GM19438 (cell line): ENCODE measurements around the gene PSMC3.

Experiments
- ATAC-seq: cut with Tn5 transposase; IDR thresholded peaks from one replicate; pipeline ENCODE4 v1.9.1; 2021; ENCODE audit warnings: low read depth; ENCODE audit not compliant: unreplicated experiment

The PSMC3 gene

DNA sequence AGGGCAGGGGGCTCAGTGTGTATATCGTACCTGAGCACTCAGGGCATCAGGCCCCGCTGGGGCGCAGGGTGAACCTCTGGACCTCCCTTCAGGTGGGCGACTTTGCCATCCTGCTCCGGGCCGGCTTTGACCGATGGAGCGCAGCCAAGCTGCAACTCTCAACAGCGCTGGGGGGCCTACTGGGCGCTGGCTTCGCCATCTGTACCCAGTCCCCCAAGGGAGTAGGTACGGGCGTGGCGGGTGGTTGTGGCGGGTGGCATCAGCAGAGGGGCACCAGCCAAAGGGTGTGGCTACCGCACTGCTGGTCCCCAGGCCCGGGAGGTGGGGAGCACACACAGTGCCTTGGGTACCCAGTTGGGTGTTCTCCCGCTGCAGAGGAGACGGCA lies 11.6 kb downstream of the PSMC3 start:
- ATAC-seq, result no peak

DNA sequence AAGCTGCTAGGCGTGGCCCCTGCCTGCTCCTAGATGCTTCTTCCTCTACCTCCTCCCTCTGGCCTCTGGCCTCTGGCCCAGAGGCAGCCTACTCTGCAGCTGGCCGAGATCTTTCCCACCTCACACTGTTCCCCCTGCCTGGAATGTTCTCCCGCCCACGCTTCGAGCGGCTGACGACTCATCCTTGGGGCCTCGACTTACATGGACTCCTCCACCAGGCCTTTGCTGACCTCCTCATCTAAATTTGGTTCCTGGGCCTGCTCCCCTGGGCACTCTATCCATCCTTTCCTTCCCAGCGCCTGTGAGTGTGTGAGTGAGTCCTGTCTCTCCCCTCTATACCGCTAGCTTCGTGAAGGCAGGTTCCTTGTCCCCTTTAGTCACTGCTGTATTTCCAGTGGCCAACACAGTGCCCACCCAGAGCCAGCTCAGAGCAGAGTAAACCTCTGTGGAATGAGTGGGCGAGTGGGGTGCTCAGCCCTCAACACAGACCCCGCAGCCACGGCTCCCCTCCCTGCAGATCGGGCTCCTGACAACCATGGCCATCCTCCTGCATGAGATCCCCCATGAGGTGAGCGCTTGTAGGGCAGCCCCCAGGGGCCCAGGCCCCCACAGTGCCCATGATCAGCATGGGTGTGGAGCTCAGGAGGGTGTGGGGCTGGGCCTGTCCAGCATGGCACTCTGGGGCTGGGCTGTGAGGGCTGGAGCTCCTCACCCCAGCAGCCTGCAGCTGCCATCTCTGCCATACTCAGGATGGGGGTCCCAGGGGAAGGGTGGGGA lies 12.1 kb downstream of the PSMC3 start:
- no peak for ATAC-seq

DNA sequence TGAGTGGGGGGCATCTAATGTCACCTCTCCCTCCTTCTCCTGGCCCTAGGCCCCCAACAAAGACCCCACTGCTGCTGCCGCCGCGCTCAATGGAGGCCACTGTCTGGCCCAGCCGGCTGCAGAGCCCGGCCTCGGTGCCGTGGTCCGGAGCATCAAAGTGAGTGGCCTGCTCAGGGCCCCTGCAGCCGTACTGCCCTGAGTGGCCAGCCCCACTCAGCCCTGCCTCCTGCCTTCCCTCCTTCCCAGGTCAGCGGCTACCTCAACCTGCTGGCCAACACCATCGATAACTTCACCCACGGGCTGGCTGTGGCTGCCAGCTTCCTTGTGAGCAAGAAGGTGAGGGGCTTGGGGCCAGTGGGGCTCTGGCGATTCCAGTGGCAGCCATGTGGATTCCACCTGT lies 12.9 kb downstream of the PSMC3 start:
- ATAC-seq, result no peak

DNA sequence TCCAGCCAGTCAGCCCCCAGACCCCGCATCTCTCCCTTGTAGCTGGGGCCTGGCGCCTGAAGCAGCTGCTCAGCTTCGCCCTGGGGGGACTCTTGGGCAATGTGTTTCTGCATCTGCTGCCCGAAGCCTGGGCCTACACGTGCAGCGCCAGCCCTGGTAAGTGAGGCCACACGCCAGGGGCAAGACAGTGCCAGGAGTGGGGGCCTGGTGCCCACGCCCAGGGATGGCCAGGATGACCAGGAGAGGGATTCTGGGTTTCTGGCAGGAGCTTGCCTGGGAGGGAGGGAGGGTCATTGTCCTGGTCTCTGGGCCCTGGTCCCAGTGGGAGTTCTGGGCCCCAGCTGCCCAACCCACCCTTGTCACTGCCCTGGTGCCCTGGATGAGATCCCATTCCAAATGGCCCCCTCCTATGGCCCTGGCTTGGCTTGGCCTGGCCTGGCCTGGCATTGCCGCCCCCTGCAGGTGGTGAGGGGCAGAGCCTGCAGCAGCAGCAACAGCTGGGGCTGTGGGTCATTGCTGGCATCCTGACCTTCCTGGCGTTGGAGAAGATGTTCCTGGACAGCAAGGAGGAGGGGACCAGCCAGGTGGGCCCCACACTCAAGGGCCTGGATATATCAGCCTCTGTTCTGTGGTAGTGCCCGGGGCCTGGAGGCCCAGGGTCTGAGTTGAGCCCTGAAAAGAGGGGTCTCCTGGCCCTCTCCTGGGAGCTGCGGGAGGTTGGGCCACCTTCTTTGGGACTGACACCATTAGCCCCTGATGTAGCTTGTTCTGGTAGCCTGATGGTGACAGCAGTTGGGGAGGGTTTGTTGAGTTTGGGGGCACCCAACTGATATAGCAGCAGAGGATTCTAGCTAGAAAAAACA lies 14.1 kb downstream of the PSMC3 start:
- ATAC-seq, result no peak

DNA sequence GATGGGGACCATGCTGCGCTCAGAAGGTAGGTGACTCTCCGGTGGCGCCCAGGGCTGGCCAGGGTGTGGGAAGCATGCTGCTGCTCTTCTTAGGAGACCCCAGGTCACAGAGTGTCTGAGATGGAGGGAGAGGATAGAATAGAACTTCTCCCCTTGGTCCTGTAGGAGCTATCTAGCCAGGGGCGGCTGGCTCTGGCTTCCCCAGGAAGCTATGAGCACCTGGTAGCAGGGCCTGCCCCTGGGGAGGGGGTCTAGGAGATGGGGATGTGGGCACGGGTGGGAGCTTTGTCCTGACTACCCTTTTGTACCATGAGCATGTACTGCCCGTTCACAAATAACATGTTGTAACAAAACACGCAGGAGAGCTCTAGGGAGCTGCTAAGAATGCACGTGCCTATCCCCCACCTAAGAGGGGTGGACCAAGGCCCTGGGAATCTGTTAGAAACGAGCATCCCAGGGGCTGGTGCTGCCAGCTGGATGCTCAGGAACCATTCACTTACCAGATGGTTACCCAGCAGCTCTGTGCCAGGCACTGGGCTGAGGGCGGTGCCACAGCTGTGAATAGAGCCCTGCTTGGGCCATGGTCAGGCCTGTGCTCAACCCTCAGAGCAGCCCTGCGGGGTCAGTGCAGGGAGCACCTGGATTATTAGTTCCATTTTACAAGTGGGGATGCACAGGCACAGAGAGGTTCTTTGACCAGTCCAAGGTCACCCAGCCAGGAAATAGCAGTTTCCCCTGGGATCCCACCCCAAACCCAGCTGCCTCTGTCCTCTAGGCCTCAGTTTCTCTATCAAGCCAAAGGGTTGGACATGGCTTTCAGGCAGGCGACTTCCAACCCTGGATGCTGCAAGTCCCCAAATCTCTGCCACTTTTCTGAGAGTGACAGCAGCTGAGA lies 15.6 kb downstream of the PSMC3 start:
- ATAC-seq, result no peak

DNA sequence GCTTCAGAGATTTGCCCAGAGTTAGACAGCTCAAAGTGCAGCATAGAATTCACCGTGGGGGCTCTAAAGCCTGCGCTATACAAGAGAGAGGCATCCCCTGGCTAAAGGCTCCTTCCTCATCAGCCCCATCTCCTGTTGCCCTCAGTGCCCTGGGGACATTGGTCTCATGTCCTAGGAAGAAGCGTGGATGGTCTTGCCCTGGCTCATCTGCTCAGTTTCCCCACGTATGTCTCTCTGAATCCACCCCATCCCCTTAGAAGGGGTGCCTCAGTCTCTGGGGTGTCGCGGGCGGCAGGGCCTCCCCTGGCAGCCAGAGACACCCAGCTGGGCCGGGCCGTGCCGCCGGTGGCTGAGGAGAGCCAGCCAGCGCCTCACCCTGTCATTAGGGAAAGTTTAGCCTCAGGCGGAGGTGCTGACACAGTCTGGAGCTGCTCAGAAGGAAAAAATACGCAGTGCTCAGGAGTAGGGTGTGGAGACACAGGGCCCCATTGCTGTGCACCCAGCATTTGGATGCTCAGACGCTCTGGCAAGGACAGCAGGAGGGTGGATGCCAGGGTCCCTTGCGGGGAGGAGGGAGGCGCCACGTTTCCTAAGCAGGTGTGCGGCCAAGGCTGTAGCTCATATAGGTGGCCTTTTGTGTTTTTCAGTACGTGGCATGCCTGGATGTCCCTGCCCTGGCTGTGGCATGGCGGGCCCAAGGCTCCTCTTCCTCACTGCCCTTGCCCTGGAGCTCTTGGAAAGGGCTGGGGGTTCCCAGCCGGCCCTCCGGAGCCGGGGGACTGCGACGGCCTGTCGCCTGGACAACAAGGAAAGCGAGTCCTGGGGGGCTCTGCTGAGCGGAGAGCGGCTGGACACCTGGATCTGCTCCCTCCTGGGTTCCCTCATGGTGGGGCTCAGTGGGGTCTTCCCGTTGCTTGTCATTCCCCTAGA lies 16.5 kb downstream of the PSMC3 start:
- no peak for ATAC-seq

DNA sequence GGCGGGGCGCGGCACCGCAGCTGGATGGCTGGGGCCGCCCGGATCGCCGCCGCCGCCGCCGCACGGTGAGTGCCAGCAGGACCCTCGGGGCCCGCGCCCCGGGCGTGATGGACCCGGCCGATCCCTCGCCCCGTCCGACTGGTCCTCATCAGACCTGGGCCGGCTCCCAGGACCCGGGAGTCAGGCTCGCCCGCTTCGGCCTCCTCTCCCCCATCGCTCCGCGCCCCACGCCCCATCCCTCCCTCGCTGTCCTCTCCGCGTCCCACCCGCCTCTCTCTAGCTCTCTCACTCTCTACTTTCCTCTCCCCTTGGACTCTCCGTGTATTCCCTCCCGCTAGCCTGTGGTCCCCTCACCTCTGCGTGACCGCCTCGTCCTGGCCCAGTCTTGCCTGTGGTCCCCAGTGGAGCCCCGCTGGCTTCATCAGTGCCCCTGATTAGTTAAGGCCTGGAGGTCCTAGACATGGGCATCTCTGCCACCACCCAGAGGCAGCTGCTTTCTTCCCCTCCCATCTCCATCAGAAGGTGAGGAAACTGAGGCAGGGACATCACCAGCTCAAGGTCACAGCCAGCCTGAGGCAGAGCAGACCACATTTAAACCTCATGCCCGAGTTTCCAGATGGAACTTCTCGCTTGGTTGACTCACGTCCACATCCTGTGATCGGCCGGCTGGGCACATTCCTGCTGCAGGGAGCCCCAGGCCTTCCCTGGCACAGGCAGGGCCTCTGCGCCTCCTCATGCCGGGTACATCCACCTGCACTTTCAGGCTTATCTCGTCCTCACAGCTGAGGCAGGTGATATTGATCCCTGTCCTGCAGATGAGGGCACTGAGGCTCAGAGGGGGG lies 17.4 kb downstream of the PSMC3 start:
- ATAC-seq, result no peak

DNA sequence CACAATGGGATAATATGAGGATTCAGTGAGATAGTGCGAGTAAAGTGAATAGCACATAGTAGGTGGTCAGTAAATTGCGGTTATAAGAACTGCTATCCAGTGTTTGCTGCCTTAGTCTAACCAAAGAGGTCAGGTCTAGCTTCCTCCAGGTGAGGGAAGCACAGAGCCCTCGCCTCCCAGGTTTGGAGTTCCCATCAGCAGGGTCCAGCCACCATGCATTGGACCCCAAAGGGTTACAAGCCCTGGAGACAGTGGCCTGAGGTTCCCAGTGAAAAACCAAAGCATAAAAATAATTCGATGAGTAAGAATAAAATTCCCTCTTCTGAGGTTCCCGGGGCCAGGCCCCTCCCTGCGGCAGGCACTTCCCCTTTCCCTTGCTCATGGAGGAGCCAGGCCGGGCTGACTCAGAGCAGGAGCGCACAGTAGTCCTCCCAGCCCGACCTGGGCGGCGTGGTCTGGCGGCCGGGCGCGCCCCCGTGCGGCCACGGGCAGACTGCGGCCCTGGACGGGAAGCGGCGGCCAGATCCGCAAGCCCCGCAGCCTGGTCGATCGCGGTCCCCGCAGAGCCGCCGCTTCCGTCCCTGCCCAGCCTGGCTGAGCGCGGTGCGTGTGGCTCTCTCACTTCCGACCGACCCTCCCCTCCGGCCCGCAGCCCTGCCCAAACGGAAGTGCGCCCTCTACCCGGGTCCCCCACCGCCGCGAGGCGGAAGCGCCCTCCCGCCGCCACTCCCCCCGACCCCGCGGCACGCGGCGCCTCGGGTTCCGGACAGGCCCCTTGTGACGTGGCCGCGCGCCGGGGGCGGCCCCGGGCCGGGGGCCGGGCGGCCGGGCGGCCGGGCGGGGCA lies 18.3 kb downstream of the PSMC3 start, which contains the start of gene SLC39A13:
SLC39A13 (plus strand) TSS at position 845 of the 845 bp plus-strand sequence. CDS start 1,505 bp downstream, outside the sequence.
- ATAC-seq, result peak; percentile 84

DNA sequence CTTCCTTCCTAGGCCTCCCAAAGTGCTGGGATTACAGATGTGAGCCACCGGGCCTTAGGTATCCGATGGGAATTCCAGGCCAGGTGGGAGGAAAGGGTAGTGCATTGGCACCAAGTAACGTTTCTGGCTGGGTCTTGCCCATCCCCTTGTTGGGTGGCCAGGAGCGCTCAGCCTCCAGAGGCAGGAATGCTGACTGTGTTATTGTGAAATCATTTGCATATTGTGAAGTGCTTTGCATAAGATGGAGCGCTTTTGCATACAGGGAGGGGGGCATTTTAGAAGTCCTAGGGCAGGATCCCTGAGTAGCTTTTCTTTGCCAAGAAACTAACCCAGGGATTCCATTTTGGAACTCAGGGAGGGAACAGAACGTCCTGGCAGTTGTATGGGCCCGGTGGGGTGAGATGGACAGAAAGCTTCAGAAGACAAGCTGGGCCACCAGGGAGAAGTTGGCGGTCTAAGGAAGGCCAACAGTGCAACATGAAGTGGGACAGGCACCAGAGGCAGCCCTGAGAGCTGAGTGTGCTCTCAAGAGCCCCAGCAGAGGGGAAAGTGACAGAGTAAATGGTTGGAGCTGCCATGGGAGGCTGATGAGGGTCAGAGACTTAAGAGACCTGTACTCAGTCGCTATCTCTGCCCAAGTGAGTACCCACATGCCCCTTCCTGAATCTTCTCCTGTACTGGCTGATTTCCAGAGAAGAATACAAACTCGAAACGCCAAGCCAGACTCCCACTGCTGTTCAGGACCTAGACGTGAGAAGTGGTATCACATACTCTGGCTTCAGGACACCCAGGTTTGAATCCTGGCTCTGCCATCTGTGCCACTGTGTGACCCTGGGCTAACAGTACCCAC lies 19.1 kb downstream of the PSMC3 start:
- no peak for ATAC-seq

DNA sequence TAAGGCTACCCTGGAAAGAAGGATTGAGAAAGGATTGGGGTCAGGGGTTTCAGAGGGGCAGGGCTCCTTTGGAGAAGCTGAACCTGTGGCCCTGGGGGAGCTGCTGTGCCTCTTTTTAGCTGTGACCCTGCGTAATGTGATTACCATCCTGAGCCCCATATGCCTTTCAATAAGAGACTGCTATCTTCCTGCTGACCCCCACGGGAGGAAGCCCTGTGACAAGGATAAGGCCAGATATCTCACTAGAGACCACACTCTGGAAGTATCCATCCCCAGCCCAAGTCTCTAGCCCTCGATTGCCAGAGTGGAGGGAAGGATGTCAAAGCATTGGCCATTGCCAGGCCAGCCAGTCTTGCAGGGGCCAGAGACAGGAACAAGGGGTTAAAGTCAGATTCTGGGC lies 22.7 kb downstream of the PSMC3 start:
- no peak for ATAC-seq

DNA sequence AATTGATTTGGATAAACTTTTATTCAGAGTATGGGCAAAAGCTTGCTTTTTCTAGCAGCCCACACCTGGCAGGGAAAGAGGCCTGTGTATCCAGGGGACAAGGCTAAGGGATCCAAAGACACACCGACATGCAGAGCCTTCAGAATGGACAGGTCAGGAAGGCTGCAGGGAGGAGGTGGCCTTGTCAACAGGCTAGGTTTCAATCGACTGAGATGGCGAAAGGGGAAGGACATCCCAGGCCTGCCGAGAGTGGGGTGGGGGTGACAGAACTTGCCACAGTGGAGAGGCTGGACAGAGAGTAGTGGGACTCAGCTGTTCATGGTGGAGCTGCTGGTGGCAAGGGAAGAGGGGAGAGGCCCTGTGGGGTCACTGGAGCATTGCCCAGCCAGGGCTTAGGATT lies 23.1 kb downstream of the PSMC3 start:
- no peak for ATAC-seq

DNA sequence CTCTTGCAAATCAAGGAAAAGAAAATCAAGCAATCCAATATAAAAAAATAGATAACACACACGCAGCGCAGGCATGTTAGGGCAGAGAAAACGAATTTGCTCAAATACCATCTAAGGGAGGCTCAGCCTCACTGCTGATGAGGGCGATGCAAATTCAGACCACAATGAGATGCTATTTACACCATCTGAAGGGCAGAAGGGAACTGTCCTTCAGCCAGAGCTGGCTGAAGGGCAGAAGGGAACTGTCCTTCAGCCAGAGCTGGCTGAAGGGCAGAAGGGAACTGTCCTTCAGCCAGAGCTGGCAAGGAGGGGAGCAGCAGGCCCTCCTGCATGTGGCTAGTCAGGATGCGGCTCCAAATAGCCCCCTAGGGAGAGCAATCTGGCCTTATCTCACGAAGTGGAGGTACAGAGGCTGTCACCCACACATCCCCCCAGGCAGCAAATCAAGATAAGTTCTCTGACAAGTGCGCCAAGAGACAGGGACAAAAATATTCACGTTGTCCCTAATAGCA lies 25.4 kb downstream of the PSMC3 start:
- ATAC-seq, result peak; percentile 67

DNA sequence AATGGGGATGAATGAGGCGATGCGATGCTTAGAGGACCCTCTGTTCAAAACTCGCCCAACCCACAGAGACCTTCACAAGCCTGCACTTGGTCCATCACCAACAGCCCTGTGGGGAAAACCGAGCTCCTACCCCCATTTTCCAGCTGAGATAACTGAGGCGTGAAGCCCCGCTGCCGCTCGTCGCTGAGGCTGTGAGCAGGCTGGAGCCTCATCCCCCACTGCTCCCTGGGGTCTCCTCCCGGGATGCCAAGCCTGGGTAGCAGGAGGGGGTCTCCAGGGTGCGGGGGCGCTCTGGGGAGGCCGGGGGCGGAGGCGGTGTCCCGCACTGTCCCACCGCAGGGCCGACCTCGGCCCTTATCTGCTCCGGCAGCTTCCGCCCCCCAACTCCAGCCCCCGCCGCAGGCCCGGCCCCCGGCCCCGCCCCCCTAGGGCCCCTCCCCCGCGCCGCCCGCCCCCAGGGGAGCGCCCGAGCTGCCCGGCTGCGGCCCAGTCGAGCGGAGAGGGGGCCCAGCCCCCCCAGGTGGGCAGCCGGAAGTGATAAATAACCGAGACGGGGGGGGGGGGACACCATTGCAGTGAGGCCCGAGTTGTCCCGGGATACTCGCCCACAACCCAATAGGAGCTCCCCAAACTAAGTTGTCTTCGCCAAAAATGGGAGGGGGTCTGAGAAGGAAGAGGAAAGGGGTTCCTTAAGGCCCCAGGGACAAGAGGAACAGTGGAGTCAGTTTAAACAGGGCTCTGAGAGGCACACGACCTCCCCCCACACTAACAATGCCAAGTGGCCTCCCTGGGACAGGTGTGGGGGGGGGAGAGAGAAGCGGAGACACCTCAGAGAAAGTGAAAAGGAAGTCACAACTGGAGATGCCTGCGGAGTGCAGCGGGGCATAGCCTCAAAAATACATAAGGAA lies 26.1 kb downstream of the PSMC3 start:
- ATAC-seq, result peak; percentile 50

DNA sequence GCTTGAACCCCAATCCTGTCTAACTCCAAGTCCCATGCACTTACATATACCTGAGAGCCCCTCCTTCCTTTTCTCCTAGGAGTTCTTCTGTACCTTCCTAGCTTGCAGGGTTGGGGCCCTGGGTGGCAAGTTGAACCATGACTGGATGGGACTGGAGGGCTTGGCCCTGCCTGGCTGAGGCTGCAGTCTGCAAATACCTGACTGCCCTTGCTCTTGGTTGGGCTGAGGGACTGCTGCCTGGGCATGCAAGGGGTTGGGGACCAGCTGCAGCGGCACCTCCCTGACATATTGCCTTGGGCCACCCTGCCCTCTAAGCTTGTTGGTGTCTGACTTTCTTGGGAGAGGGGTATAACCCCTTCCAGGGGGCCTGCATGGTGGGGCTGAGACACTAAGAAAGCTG lies 27.7 kb downstream of the PSMC3 start:
- ATAC-seq, result no peak

DNA sequence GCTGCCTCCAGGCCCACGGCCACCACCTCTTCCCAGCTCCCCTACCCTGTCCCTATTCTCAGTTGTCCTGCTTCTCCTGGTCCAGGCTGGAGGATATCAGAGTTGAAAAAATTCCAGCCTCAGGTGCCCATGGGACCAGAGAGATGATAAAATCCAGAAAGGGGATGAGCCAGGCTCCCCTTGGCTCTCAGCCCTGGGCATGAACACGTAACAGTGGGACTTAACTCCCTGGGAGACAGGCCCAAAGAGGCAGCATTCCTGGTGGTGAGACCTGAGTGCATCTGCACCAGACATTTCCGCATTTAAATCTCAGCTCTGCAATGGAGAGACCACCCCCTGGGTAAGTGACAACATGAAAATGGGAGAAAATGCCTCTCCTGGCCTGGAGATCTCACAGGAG lies 28.2 kb downstream of the PSMC3 start:
- no peak for ATAC-seq

DNA sequence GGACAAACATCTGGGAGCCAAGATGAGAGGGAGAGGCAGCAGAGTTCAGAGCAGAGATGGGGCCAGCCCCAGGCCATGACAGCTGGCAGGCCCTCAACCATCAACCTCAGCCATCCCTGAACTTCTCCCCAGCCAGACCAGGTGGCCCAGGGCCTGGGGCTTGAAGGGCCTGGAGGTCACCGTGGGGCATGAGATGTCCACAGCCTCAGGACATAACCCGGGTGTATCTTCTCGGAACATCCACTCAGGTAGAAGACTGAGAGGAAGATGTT lies 30.3 kb downstream of the PSMC3 start:
- ATAC-seq, result no peak
